ENCODE measurements around the gene AKNAD1. TPM values are rescaled to one million over a fixed set of nuclear protein-coding genes. Genes with fewer than 3 reads are reported as not detected.
A peak's percentile ranks its signal among the peaks of the same experiment; 100 is the strongest.

AKNAD1 gene
- total RNA-seq, 1 experiment from 2014 or later: not detected

- Histone ChIP-seq H3K9me3 (no peaks in the 10 kb centered on the region), H3K4me3 (no peak overlapping the region), H3K36me3 (no peaks in the 10 kb centered on the region), H3K27me3 (no peaks in the 10 kb centered on the region)
- no peak for DNase-seq
Measured at GRCh38 chr1:108848806-108849205, 8.1 kb downstream of the AKNAD1 start.

DNA sequence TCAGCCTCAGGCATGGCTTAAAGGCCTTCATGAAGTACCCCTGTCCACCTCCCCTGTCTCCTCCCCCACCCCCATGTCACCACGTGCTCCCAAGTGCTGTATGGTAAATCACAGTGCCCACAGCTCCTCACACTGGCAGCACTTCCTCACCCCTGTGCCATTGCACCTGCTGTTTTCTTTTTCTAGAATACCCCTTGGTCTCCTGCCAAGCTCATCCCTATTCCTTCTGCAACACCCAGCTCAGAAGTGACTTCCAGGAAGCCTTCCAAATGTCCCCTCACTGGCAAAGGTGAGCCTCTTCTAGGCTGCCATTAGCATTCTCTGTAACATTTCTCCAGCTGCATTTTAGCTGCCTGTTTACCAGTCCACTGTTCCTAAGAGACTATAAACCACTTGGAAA is 9.4 kb downstream of the AKNAD1 start:
- Histone ChIP-seq H3K9me3 (no peaks in the 10 kb centered on the region), H3K27me3 (no peaks in the 10 kb centered on the region), H3K36me3 (no peaks in the 10 kb centered on the region), H3K4me3 (no peak overlapping the region)
- DNase-seq: no peak

DNA sequence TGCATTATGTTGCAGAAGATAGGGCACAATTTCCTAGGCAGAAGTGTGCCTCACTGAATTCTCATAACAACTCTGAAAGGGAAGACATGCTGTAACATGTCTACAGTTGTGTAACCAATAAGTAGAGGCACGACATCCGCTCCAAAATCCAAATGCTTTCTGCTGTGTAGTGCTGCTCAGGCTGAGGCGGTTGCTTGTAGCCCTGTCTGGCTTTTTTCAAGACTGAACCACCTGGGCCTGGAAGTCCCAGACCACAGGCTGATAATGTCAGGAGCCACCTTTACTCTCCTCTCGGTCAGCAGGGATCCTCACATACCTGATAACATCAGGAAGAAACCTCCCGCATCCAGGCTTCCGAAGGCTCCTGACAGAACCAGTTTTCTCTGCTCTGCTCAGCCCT is 10.9 kb downstream of the AKNAD1 start:
- Histone ChIP-seq H3K9me3 (no peaks in the 10 kb centered on the region), H3K4me3 (no peak overlapping the region)
- no peak for DNase-seq

DNA sequence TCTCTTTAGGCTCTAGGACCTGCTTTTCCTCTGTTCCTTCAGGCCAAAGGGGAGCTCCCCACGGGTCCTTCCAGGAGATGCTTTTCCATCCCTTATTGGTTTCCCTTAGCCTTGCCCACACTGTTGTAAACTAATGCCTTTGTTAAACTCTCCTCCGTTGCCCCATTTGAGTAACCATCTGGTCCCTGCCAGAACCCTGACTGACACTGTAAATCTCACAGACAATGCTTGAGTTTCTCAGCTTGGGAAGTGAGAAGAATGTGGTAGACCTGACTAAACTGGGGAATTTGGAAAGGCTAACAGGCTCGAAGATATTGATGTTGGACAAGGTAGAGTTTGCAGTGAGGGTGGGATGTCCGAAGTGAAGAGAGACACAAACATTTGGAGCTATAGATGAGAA is 11.4 kb downstream of the AKNAD1 start:
- no peaks in the 10 kb centered on the region for H3K36me3 ChIP-seq
- DNase-seq: no peak
- H3K27me3 ChIP-seq: no peaks in the 10 kb centered on the region
- H3K9me3 ChIP-seq: no peaks in the 10 kb centered on the region
- H3K4me3 ChIP-seq: no peak overlapping the region

More for the DNA sequence above, 10.9 kb downstream of the AKNAD1 start:
- Histone ChIP-seq H3K27me3 (no peaks in the 10 kb centered on the region), H3K36me3 (no peaks in the 10 kb centered on the region)

- Histone ChIP-seq H3K27me3 (no peaks in the 10 kb centered on the region), H3K36me3 (no peaks in the 10 kb centered on the region), H3K4me3 (no peak overlapping the region), H3K9me3 (no peaks in the 10 kb centered on the region)
- DNase-seq: no peak
Measured at GRCh38 chr1:108843390-108844137, 13.3 kb downstream of the AKNAD1 start.

DNA sequence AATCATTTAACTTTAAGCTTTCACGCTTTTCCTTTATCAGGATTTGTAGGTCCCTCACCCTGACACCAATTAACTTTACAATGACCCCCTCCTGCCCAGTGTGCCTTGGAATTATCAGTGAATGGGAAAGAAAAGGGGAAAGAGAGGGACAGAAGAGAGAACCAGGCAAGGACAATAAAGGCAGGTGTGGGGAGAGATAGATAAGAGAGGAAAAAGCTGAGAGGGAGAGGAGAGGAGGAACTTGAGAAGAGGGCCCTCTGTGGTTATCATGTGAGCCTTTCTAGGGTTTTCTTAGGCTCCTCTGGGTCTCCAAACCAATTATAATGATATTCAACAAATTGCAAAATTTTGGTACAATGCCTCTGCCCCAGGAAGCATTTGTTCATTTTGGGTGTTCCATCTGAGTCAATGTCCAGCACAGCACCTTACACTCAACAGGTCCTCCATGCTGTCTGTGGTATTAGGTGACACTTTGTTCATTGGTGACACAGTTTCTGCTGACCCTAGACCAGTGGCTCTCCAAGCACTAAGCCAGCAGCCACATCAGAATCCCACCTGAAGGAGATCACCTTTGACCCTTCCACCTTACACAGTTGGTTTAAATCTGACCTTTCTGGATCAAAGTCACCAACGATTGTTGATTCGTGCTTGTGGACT is 14.2 kb downstream of the AKNAD1 start:
- no peak for DNase-seq
- Histone ChIP-seq H3K4me3 (no peak overlapping the region), H3K9me3 (peaks cover 3% of the 10 kb centered on the region; the same call in 1 of the 2 replicates), H3K36me3 (no peaks in the 10 kb centered on the region), H3K27me3 (no peaks in the 10 kb centered on the region)

DNA sequence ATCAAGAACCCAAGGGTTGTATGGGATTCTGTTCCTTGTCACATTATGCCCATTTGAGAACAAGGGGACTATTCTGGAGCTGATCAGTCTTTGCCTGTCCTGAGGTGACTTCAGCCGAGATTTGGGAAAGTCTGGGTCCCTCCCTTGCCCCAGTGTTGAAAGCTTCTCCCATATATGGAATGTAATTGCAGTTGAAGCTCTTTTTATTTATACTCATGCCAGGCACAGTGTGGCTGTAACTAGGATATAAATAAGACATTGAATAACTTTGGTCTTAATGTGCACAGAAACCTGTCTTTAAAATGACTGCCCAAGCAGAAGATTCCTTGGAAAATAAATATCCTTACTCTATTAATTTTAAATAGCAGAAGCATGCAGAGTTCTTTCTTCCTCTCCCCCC is 15.2 kb downstream of the AKNAD1 start:
- no peak overlapping the region for H3K4me3 ChIP-seq
- no peaks in the 10 kb centered on the region for H3K36me3 ChIP-seq
- DNase-seq: no peak
- no peaks in the 10 kb centered on the region for H3K27me3 ChIP-seq
- H3K9me3 ChIP-seq: peaks cover 3% of the 10 kb centered on the region; the same call in 1 of the 2 replicates

GRCh38 chr1:108832929-108833328 is 24.0 kb downstream of the AKNAD1 start:
- Histone ChIP-seq H3K4me3 (no peak overlapping the region), H3K36me3 (no peaks in the 10 kb centered on the region), H3K27me3 (no peaks in the 10 kb centered on the region), H3K9me3 (no peaks in the 10 kb centered on the region)
- DNase-seq: no peak

DNA sequence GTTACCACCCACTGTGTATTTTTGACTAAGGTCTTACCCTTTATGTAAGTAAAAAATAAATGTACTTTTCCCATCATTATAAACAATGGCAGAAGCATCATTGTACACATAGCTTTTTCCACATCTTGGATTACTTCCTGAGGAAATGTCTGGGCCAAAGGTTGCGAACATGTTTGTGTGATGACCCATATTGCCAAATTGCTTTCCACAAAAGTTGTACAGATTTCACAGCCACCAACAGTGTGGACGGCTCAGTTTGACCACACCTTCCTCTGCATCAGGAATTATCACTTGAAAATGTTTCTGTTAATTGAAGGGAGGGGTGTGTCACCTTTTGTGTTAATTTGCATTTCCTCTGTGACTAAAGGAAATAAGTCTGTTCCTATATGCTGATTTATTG is 25.7 kb downstream of the AKNAD1 start:
- H3K9me3 ChIP-seq: no peaks in the 10 kb centered on the region
- H3K4me3 ChIP-seq: no peak overlapping the region
- H3K27me3 ChIP-seq: no peaks in the 10 kb centered on the region
- DNase-seq: peak; percentile 58
- no peaks in the 10 kb centered on the region for H3K36me3 ChIP-seq

DNA sequence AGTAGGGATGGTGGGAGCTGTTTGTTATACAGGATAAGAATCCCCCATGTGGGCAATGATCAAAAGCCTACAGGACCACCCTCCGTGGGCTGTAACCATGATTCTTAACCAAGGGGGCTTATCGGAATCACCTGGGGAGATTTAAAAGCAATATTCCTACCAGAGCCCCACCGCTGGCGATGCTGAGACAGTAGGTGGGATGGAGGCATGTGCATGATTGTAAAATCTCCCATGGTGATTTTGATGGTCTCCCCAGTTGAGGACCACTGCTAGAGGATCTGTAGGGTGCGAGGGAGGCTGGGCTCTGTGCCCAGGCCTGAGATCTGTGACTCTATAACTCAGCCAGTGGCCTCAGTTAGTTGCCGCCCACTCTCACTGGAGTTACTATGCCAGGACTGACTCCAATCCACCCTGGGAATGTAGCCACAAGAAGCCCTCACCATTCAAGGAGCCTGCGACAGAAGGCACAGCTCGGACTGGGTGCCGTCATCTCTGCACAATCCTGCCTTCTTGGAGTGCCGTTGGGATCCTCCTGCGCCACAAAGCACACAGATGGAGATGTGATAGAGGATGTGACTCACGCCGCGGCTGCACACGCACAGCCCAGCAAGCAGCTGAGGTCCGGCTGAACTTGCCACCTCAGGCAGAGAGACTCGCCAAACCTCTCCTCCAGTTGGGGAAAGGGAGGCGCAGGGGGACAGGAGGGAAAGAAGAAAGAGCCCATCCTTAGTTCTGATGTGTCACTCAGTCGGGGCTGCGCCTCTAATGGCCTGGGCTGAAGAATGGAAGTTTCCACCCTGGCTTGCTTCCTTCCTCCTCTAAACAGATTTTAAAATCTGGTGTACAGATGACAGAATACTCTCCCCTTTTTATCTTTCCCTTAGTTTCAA is 26.5 kb downstream of the AKNAD1 start:
- Histone ChIP-seq H3K9me3 (no peaks in the 10 kb centered on the region), H3K36me3 (no peaks in the 10 kb centered on the region), H3K4me3 (peak overlapping the region; percentile 3), H3K27me3 (no peaks in the 10 kb centered on the region)
- DNase-seq: peak; percentile 100

DNA sequence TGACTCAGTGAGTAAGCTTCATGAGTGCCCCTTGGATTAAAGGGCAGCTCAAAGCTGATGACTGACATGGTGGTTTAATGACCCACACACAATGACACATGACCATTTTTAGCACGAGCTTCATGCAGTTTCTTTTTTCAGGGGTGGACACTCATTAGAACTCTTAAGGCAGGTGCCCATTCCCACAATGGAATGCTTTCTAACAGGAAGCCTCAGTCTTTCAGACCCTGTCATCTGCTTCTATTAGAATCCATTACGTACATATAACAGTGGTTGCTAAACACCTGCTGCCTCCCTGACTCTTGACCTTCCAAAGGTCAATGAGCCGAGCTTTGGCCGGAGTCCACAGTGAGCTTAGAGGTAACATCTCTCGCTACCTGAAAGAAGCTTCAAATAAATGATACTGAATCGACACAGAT is 27.4 kb downstream of the AKNAD1 start:
- DNase-seq: peak; percentile 49
- H3K4me3 ChIP-seq: no peak overlapping the region
- no peaks in the 10 kb centered on the region for H3K36me3 ChIP-seq
- no peaks in the 10 kb centered on the region for H3K27me3 ChIP-seq
- H3K9me3 ChIP-seq: peaks cover 6% of the 10 kb centered on the region

DNA sequence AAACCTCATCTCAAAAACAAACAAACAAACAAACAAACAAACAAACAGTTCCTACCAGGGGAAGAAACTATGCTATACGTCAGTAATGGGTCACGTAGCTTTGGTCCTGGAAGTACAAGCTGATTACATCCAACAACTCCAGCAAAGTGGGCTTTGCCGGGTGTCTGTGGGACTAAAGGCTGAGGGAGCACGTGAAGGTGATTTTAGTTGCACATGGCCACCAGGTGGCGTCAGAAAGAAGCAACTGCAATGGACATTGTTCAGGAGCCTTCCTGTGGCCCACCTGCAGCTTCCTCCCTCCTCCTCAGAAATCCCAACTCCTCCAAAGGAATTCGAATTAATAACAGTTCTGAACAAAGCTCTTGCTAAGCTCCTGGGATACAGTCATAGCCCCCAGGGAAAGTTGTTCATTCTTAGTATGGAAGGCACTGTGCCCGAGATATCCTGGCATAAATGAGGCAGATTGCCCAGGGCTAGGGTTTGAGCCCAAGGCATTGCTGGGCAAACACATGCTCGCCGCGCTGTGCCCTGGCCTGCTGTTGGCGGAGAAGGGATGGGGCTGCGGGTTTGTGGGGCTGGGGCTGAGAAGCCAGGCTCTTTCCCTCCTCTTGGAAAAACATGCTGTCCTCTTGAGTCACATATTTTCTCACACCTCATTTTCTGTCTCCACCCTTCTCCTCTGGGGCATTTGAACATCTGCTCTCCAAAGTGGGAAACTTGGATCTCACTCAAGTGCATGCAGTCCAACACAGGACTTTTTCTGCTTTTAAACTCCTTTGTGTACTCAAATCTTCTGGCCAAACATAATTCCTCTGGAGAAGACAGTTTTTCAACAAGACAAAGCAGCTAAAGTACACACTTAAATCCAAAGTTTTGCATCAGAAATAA is 28.6 kb downstream of the AKNAD1 start:
- no peaks in the 10 kb centered on the region for H3K36me3 ChIP-seq
- peaks cover 6% of the 10 kb centered on the region for H3K9me3 ChIP-seq
- DNase-seq: peak; percentile 97
- no peaks in the 10 kb centered on the region for H3K27me3 ChIP-seq
- H3K4me3 ChIP-seq: no peak overlapping the region; the same call in 1 of the 2 replicates

GRCh38 chr1:108826081-108826635 is 30.7 kb downstream of the AKNAD1 start:
- Histone ChIP-seq H3K36me3 (no peaks in the 10 kb centered on the region), H3K4me3 (no peak overlapping the region), H3K9me3 (peaks cover 6% of the 10 kb centered on the region), H3K27me3 (no peaks in the 10 kb centered on the region)
- no peak for DNase-seq

GRCh38 chr1:108824051-108824450 is 32.8 kb downstream of the AKNAD1 start:
- Histone ChIP-seq H3K4me3 (no peak overlapping the region), H3K9me3 (peaks cover 6% of the 10 kb centered on the region), H3K27me3 (no peaks in the 10 kb centered on the region), H3K36me3 (no peaks in the 10 kb centered on the region)
- DNase-seq: no peak

- Histone ChIP-seq H3K9me3 (peaks cover 6% of the 10 kb centered on the region), H3K27me3 (no peaks in the 10 kb centered on the region), H3K4me3 (no peak overlapping the region), H3K36me3 (no peaks in the 10 kb centered on the region)
- DNase-seq: no peak
Measured at GRCh38 chr1:108823632-108824031, 33.3 kb downstream of the AKNAD1 start.

DNA sequence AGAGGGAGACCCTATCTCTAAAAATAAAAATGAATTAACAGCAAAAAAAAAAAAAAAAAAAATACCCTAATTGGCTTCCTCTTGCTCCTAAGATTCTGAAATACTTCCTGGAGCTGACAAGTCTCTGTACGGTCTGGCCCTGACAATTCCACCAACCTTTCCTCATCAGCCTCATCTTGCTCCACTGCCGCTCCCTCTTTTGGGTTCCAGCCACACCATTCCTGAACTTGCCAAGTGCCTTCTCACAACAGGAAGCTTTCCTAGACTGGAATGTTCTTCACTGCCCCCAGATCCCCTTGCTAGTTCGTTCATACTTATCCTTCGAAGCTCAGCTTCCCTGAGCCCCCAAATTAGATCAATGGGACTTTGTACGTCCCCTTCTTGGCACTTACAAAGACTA is 37.0 kb downstream of the AKNAD1 start:
- Histone ChIP-seq H3K9me3 (peaks cover 3% of the 10 kb centered on the region), H3K27me3 (no peaks in the 10 kb centered on the region), H3K4me3 (no peak overlapping the region), H3K36me3 (no peaks in the 10 kb centered on the region)
- DNase-seq: no peak

All from MG63 (cell line).